T-helper 1 cell (primary cell): ENCODE measurements around the gene NIFK.
"Not testable (repeated sequence)": the region's sequence is repeated elsewhere in the genome, so short reads cannot be mapped to it uniquely, and the experiment has no call there.

Experiments used
- DNase-seq, 5 donors: peaks; one replicate each; pipeline ENCODE4 v3.0.0-alpha.2; 2012 to 2020

NIFK gene

DNA sequence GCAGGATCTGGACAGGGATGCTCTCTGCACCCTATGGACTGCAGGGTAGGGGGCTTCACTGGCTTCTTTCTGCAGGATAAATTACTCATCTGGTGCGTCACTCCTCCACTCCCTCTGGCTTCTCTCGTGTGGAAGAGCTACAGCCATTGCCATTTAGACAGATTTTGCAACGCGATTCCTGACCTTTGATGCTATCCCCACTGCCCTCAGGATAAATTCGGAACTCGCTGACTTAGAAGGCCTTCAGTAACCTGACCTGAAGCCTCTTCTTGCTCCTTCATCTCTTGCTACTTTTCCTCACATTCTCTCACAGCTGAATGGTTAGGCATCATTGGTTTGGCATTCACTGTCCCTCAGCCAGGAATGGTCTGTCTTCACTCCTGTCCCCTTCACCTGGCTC, 5.3 kb downstream of the NIFK start:
- no peak for DNase-seq

DNA sequence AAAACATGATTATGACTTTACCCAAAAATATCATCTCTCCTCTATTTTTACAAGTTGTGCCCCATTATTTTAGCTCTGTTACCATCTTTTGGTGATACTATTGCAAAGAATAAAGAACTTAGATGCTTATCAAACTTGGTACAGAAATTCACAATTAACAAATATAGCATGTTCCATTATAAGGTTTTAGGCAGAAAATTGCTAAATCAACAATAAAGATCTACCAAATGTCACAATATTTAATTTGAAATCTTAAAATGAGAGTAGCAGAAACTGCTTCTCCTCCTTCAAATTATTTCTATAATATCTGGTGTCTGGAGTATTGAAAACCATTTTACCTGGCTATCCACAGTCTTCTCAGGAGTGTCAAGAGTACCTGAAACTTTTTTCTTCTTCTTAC, 8.7 kb downstream of the NIFK start:
- no peak for DNase-seq

DNA sequence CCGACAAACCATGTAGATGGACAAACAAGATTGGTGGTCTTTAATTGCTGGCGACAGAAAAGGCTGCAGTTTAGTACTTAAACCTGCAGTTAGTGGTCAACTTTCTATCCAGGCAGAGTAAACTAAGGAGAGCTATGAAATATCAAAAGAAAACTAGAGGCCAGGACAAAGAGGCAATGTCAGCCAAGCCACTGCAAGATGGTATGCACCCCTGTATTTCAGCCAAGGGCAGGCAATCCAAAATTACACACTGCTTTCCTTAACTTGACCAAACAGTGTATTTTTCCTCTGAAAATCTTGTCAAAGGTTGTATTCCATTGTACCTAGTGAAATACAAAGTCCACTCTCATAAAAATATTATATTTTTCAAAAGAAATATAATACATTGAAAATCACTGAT, 9.3 kb downstream of the NIFK start:
- DNase-seq = no peak

- no peak for DNase-seq
Measured at GRCh38 chr2:121723316-121723715, 13.4 kb downstream of the NIFK start.

GRCh38 chr2:121722479-121722878, 14.2 kb downstream of the NIFK start:
- DNase-seq = peak in 1 of 5 donors; percentile 44

GRCh38 chr2:121721926-121722325, 14.7 kb downstream of the NIFK start:
- no peak for DNase-seq

DNA sequence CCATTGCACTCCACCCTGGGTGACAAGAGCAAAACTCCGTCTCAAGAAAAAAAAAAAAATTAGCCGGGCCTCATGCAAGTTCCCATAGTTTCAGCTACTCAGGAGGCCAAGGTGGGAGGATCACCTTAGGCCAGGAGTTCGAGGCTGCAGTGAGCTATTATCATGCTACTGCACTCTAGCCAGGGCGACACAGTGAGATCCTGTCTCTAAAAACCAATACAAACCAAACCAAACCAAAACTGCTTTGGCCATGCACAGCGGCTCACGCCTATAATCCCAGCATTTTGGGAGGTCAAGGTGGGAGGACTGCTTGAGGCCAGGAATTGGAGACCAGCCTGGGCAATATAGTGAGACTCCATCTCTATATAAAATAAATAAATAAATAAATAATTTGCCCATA, 19.1 kb downstream of the NIFK start:
- DNase-seq = no peak

- DNase-seq = no peak
Measured at GRCh38 chr2:121716126-121716525, 20.5 kb downstream of the NIFK start.

GRCh38 chr2:121711481-121711880, 25.2 kb downstream of the NIFK start:
- not testable (repeated sequence) for DNase-seq

DNA sequence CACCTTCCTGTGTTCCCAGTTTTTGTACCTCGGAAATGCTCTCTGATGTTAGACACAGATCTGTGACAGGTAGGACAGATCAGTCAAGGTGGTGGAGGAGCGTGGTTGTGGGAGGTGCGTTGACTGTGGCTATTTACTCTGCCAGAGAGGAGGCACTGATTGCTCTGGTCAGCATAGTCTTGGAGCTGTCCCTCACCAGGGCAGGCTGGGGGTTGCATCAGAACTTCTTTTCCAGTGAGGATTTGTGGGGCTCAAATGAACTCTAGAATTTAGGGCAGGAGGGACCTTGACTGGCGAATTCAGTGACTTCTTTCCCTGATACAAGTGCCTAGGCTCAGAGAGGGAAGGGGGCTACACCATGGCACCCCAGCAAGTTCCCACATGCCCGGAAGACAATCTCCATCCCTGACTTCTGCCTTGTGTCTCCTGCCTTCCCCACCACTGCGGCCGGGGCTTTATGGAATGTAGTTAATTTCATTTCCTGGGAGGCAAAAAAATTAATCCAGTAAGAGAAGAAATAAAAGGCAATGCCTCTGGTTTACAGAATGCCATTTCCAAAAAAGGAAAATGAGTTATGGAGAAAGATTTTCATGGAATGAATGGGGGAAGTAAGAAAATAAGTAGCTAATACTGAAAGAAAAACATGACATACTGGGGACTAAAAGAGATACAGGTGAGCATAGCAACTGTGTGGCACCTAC, 26.1 kb downstream of the NIFK start:
- DNase-seq = no peak

GRCh38 chr2:121709776-121710469, 26.8 kb downstream of the NIFK start:
- DNase-seq = no peak

DNA sequence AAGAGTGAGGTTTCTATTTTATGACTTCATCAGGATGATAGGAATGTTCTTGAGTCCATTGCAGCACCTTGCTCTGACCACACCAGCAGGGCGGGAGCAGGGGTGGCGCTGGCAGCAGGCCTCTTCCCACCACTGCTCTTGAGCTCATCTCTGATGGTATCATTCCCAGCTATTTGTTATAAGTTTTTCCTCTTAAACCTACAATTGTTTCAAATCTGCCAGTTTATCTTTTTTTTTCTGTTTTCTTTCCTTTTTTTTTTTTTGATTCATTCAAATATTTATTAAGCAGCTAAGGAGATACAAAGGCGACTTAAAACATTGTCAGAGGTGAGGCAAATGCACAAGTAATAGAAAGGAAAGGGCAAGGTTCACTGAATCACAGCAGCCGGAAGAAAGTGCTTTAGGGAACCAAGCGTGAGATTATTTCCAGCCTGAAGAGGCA, 28.7 kb downstream of the NIFK start:
- no peak for DNase-seq

GRCh38 chr2:121707344-121707919, 29.2 kb downstream of the NIFK start:
- DNase-seq = no peak

GRCh38 chr2:121705958-121706357, 30.7 kb downstream of the NIFK start:
- no peak for DNase-seq

DNA sequence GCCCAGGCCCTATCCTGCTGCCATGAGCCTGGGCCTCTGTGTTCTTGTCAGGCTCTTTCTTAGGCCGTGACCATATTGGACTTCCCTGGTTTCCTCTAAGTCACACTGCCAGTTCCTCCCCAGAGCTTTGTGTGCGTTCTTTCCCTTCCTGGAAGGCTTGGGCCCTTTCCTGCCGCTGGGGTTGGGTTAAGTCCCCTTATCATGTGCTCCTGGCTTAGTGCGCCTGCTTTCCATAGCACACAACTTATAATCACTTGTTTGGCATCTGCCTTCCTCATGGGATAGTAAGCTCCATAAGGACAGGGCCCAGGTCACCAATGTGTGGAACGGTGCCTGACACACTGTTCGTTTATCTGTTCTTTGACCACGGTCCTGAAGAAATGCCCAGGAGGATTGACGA, 31.3 kb downstream of the NIFK start:
- no peak for DNase-seq

DNA sequence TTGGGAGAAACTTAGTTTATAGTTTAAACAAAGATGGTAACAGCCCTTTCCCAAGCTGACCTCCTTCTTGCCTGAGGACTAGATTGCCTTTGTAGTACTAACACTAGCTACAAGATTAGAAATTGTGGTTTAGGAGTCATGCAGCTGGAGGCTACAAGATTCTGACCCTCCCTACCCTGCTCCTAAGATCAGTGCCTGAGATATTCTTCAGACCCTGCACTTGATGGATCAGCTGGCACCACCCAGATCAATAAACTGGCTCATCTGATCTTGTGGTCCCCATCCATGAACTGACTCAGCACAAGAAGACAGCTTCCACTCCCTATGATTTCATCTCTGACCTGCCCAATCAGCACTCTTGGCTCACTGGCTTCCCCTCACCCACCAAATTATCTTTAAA, 34.9 kb downstream of the NIFK start:
- not testable (repeated sequence) for DNase-seq

- peak; percentile 66 to 93 (median 76) for DNase-seq
Measured at GRCh38 chr2:121699421-121700333, 37.0 kb downstream of the NIFK start.

- peak in 1 of 5 donors; percentile 63 for DNase-seq
Measured at GRCh38 chr2:121698318-121698930, 38.3 kb downstream of the NIFK start.

DNA sequence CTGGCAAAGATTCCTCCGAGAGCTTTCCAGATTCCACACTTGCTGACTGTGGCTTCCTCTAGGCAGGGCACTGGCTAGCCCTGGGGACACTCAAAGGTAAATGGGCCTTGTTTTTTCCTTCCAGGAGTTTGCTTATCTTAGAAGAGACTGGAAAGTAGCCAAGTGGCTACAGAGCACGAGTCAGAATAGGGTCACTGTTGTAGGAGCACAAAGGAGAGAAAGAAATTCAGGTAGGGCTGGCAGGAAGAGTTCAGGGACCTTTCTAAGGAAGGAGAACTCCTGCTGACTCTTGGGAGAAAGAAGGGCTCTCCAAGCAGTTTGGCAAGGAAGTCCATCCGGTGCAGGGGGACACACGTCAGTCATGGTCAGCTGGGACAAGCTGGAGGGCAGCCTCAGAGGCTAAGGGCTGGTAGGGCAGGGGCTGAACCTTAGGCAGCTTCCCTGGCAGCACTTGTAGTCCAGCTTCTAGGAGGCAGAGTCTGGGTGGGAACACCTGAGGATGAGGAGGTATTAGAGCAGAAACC, 39.5 kb downstream of the NIFK start:
- no peak for DNase-seq

- DNase-seq = no peak
Measured at GRCh38 chr2:121696410-121696930, 40.2 kb downstream of the NIFK start.

DNA sequence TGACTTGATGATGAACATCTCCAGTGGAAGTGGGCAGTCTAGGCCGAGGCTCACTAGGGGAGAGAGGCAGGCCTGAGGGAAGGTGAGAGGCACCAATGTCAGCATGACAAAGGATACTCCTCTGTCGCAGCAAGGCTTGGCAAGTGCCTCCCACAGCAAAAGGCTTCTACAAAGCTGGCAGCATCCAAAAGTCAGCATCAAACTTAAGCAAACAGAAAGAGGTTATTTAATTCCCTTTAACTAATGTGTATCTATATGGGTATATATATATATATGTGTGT, 41.6 kb downstream of the NIFK start:
- no peak for DNase-seq
